ENCODE results near the gene YIPF4. TPM values are rescaled to one million over a fixed set of nuclear protein-coding genes. Genes with fewer than 3 reads are reported as not detected.

YIPF4 gene
- total and polyA plus RNA-seq, 2 of the 8 experiments (the other 6 are each of a cell fraction or from before 2014, with no cell fraction given): 2.9 to 21.4 TPM

GRCh38 chr2:32228181-32228580 lies 49.5 kb upstream of the YIPF4 start:
- FAIRE-seq (no peak), DNase-seq (ENCODE audit: low read depth in 1 of 2, low spot score in 2 of 2) (no peak)
- Histone ChIP-seq H2AFZ (ENCODE audit: low read length) (no peak overlapping the region), H3K14ac (ENCODE audit: insufficient read length) (no peak overlapping the region), H3K4me2 (ENCODE audit: insufficient read depth in 1 of 2, low read depth in 2 of 2, low read length in 2 of 2) (no peak overlapping the region), H3K27ac (ENCODE audit: low read depth, low read length) (no peak overlapping the region), H4K8ac (ENCODE audit: extremely low read depth, insufficient read depth, low read length) (no peak overlapping the region), H3K27me3 (replicated peaks in 1 of 4; ENCODE audit: control insufficient read depth in 3 of 4, extremely low read depth in 1 of 4, insufficient read depth in 3 of 4, low read length in 3 of 4) (no peaks in the 10 kb centered on the region), H2BK12ac (ENCODE audit: low read depth, low read length) (no peak overlapping the region), H4K20me1 (replicated peaks in 1 of 2; ENCODE audit: control insufficient read depth in 1 of 2, insufficient read depth in 2 of 2, low read length in 2 of 2) (no peaks in the 10 kb centered on the region), H3K36me3 (ENCODE audit: control insufficient read depth in 2 of 4, insufficient read depth in 4 of 4, low read length in 3 of 4) (peaks cover 0 to 4% (median 0%) of the 10 kb centered on the region in 4 experiments; a peak in 2 of 8 replicates), H2BK120ac (replicated peaks; ENCODE audit: low read depth, low read length) (no peak overlapping the region), H2AK5ac (ENCODE audit: low read depth, low read length) (no peak overlapping the region), H3K9me3 (ENCODE audit: insufficient read depth in 2 of 2, low read depth in 1 of 2, low read length in 1 of 2) (no peaks in the 10 kb centered on the region), H3K79me1 (ENCODE audit: low read depth, low read length) (no peaks in the 10 kb centered on the region), H4K5ac (ENCODE audit: insufficient read length, low read depth, low read length) (no peak overlapping the region), H3K79me2 (ENCODE audit: control insufficient read depth in 1 of 2, insufficient read depth in 2 of 2, low read length in 2 of 2) (no peaks in the 10 kb centered on the region), H2BK15ac (ENCODE audit: low read length) (no peak overlapping the region), H3K23me2 (ENCODE audit: low read depth, low read length) (no peaks in the 10 kb centered on the region), H3K4me1 (replicated peaks in 1 of 4; ENCODE audit: control insufficient read depth in 3 of 4, insufficient read depth in 4 of 4, low read length in 3 of 4) (no peaks in the 10 kb centered on the region), H3K23ac (ENCODE audit: insufficient read length) (no peak overlapping the region), H3K18ac (ENCODE audit: extremely low read depth, low read length) (no peak overlapping the region), H2BK20ac (ENCODE audit: low read length) (no peak overlapping the region), H2BK5ac (ENCODE audit: low read depth, low read length) (no peak overlapping the region), H3K56ac (replicated peaks; ENCODE audit: insufficient read length, low read depth, low read length) (no peak overlapping the region), H3K4ac (replicated peaks; ENCODE audit: insufficient read length, low read depth, low read length) (no peak overlapping the region), H3K4me3 (ENCODE audit: extremely low read depth in 1 of 4, insufficient read depth in 2 of 4, low read depth in 3 of 4, low read length in 4 of 4) (no peak overlapping the region), H3K9ac (replicated peaks in 1 of 4; ENCODE audit: extremely low read depth in 1 of 4, low read depth in 3 of 4, low read length in 3 of 4) (no peak overlapping the region), H4K91ac (replicated peaks; ENCODE audit: insufficient read length, low read length) (no peak overlapping the region)
- ChIA-PET CTCF (ENCODE audit: partially characterized antibody) (interaction anchor here (0.9 to 2.1 kb wide), 2 partner anchors 11 to 22 kb away, joined by 3 to 6 read pairs; no protein-coding TSS in a partner anchor), POLR2A (ENCODE audit: partially characterized antibody) (interaction anchor here (1.0 to 1.6 kb wide), 4 partner anchors 9 to 128 kb away, joined by 3 to 8 read pairs (median 6); no protein-coding TSS in a partner anchor)
- WGBS, 2 experiments (ENCODE audit: extremely low coverage in 1 of 2, insufficient coverage in 1 of 2, insufficient read length in 1 of 2, insufficient replicate concordance in 2 of 2, low coverage in 1 of 2, low lambda C conversion rate in 2 of 2, missing lambda C conversion rate in 1 of 2): 81% methylated on average over 2 of the region's 2 CpGs; no CpG with 5 or more reads in 1 of the 2 experiments
- TF ChIP-seq FOSL1 (IDR thresholded peaks at IDR 0.05; ENCODE audit: insufficient read depth, low read depth, low read length) (no peak), RXRA (IDR thresholded peaks at IDR 0.05; ENCODE audit: insufficient read depth, low read depth, low read length) (no peak), YY1 (IDR thresholded peaks at IDR 0.05; ENCODE audit: low read depth, low read length) (0 out of 2 replicates have a peak, but pooled peaks have one; percentile 36)

Measured in H1 (cell line).